Measurements from ENCODE around the gene ARHGAP10. TPM values are rescaled to one million over a fixed set of nuclear protein-coding genes. Genes with fewer than 3 reads are reported as not detected.

Gene ARHGAP10
- total RNA-seq, 1 experiment from 2014 or later = 11.7 TPM

GRCh38 chr4:147787204-147787603 is 55.3 kb downstream of the ARHGAP10 start:
- H3K27ac ChIP-seq (ENCODE audit: low read length) = no peak overlapping the region
- BruUV-seq (replicated peaks) = no TSS peak
- no peaks in the 10 kb centered on the region for H3K9me3 ChIP-seq (ENCODE audit: control insufficient read depth, insufficient read depth, low read depth, low read length)
- DNase-seq (ENCODE audit: low read depth, low spot score) = no peak
- no peaks in the 10 kb centered on the region for H3K27me3 ChIP-seq (ENCODE audit: control insufficient read depth, insufficient read depth, low read length)
- in situ Hi-C loops (cut with HindIII; ENCODE audit: low pct_unique_long_range_greater_than_20kb, low sequenced_read_pairs) = no loop called here
- POLR2A ChIA-PET = no interaction called here
- intact Hi-C loops (cut with micrococcal nuclease; ENCODE audit: unreplicated experiment) = no loop called here
- no peak for ATAC-seq
- TF ChIP-seq POLR2AphosphoS5 (IDR thresholded peaks at IDR 0.05; ENCODE audit: low read depth, low read length) = no peak
- TF ChIP-seq, protein P1, sequence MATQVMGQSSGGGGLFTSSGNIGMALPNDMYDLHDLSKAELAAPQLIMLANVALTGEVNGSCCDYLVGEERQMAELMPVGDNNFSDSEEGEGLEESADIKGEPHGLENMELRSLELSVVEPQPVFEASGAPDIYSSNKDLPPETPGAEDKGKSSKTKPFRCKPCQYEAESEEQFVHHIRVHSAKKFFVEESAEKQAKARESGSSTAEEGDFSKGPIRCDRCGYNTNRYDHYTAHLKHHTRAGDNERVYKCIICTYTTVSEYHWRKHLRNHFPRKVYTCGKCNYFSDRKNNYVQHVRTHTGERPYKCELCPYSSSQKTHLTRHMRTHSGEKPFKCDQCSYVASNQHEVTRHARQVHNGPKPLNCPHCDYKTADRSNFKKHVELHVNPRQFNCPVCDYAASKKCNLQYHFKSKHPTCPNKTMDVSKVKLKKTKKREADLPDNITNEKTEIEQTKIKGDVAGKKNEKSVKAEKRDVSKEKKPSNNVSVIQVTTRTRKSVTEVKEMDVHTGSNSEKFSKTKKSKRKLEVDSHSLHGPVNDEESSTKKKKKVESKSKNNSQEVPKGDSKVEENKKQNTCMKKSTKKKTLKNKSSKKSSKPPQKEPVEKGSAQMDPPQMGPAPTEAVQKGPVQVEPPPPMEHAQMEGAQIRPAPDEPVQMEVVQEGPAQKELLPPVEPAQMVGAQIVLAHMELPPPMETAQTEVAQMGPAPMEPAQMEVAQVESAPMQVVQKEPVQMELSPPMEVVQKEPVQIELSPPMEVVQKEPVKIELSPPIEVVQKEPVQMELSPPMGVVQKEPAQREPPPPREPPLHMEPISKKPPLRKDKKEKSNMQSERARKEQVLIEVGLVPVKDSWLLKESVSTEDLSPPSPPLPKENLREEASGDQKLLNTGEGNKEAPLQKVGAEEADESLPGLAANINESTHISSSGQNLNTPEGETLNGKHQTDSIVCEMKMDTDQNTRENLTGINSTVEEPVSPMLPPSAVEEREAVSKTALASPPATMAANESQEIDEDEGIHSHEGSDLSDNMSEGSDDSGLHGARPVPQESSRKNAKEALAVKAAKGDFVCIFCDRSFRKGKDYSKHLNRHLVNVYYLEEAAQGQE (IDR thresholded peaks at IDR 0.05; ENCODE audit: insufficient read depth in 1 of 2, low read depth in 2 of 2, low read length in 1 of 2) = no peak
- no peak for TF ChIP-seq SIN3A (IDR thresholded peaks at IDR 0.05; ENCODE audit: borderline replicate concordance, insufficient read depth, low read depth, low read length)
- TF ChIP-seq CTCF (IDR thresholded peaks at IDR 0.05) = no peak
- no peak for TF ChIP-seq TCF7L2 (IDR thresholded peaks at IDR 0.05; ENCODE audit: low read depth, low read length)
- H3K4me1 ChIP-seq (ENCODE audit: control insufficient read depth, insufficient read depth, low read length) = peaks cover 24% of the 10 kb centered on the region
- CTCF ChIA-PET = no interaction called here
- H3K36me3 ChIP-seq (ENCODE audit: control insufficient read depth, insufficient read depth, low read length) = no peaks in the 10 kb centered on the region
- H3K4me3 ChIP-seq (ENCODE audit: low read depth in 2 of 2, low read length in 2 of 2) = no peak overlapping the region

DNA sequence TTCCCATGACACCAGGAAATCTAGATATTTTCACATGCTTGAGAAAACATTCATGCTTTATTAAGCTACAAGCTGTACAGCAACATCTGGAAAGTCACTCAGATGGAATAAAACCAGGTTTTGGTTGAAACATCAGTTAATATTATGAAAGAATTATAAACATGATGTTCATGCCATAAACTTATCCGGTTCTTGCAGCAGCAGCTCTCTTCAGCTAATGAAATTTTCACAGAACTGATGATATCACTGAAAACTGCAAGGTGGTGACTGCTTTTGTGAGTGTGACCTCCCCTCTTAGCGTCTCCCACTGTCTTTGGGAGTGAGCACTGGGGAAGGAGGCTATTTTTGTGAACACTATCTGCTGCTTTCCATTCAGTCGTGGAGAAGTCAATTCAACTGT is 56.9 kb downstream of the ARHGAP10 start:
- ATAC-seq (no peak), DNase-seq (ENCODE audit: low read depth, low spot score) (no peak)
- in situ Hi-C loops (cut with HindIII; ENCODE audit: low pct_unique_long_range_greater_than_20kb, low sequenced_read_pairs) (no loop called here), intact Hi-C loops (cut with micrococcal nuclease; ENCODE audit: unreplicated experiment) (no loop called here)
- POLR2A ChIA-PET = no interaction called here
- CTCF ChIA-PET = no interaction called here
- H3K27me3 ChIP-seq (ENCODE audit: control insufficient read depth, insufficient read depth, low read length) = no peaks in the 10 kb centered on the region
- H3K36me3 ChIP-seq (ENCODE audit: control insufficient read depth, insufficient read depth, low read length) = no peaks in the 10 kb centered on the region
- no peaks in the 10 kb centered on the region for H3K9me3 ChIP-seq (ENCODE audit: control insufficient read depth, insufficient read depth, low read depth, low read length)
- no TSS peak for BruUV-seq (replicated peaks)
- TF ChIP-seq, protein P1 (IDR thresholded peaks at IDR 0.05; ENCODE audit: insufficient read depth in 1 of 2, low read depth in 2 of 2, low read length in 1 of 2) = no peak
- TF ChIP-seq CTCF (IDR thresholded peaks at IDR 0.05) (no peak), POLR2AphosphoS5 (IDR thresholded peaks at IDR 0.05; ENCODE audit: low read depth, low read length) (no peak), TCF7L2 (IDR thresholded peaks at IDR 0.05; ENCODE audit: low read depth, low read length) (no peak), SIN3A (IDR thresholded peaks at IDR 0.05; ENCODE audit: borderline replicate concordance, insufficient read depth, low read depth, low read length) (no peak)
- no peak overlapping the region for H3K27ac ChIP-seq (ENCODE audit: low read length)
- H3K4me3 ChIP-seq (ENCODE audit: low read depth in 2 of 2, low read length in 2 of 2) = no peak overlapping the region
- peaks cover 32% of the 10 kb centered on the region for H3K4me1 ChIP-seq (ENCODE audit: control insufficient read depth, insufficient read depth, low read length)

Measured in Panc1 (cell line).